ENCODE results near the gene DIAPH2.

DNA sequence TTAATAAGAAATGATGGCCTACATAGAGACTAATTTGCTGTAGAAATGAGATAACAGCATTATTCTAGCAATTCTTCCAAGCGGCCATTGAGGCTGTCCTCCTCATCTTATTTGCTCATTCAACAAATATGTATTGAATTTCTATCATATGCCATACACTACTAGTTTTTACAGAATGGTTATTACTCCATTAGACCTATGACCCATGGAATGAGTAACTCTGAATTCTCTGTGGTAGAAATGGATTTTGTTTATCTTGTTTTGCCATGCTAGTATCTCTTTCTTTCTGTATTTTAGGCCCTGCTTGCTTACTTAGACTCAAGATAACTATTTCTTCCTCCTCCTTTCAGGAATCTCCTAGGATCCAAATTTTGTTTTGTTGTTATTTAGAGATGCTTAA, 302.6 kb downstream of the DIAPH2 start:
- TF ChIP-seq, protein P1, sequence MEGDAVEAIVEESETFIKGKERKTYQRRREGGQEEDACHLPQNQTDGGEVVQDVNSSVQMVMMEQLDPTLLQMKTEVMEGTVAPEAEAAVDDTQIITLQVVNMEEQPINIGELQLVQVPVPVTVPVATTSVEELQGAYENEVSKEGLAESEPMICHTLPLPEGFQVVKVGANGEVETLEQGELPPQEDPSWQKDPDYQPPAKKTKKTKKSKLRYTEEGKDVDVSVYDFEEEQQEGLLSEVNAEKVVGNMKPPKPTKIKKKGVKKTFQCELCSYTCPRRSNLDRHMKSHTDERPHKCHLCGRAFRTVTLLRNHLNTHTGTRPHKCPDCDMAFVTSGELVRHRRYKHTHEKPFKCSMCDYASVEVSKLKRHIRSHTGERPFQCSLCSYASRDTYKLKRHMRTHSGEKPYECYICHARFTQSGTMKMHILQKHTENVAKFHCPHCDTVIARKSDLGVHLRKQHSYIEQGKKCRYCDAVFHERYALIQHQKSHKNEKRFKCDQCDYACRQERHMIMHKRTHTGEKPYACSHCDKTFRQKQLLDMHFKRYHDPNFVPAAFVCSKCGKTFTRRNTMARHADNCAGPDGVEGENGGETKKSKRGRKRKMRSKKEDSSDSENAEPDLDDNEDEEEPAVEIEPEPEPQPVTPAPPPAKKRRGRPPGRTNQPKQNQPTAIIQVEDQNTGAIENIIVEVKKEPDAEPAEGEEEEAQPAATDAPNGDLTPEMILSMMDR (IDR thresholded peaks at IDR 0.05 in 8 of 11, conservative IDR thresholded peaks at IDR 0.05 in 3 of 11), result no peak
- TF ChIP-seq POLR2A (IDR thresholded peaks at IDR 0.05), result no peak

Data from spleen (tissue), 7 donors.